Anterior cingulate cortex (tissue), 58 donors: ENCODE measurements around the gene OR10G7.
A peak's percentile ranks its signal among the peaks of the same experiment; 100 is the strongest.

Source experiments
- DNase-seq, 58 donors: peaks; one replicate each; lab custom pipeline; 2025; lab: John Stamatoyannopoulos, UW

OR10G7 gene, protein sequence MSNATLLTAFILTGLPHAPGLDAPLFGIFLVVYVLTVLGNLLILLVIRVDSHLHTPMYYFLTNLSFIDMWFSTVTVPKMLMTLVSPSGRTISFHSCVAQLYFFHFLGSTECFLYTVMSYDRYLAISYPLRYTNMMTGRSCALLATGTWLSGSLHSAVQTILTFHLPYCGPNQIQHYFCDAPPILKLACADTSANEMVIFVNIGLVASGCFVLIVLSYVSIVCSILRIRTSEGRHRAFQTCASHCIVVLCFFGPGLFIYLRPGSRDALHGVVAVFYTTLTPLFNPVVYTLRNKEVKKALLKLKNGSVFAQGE

DNA sequence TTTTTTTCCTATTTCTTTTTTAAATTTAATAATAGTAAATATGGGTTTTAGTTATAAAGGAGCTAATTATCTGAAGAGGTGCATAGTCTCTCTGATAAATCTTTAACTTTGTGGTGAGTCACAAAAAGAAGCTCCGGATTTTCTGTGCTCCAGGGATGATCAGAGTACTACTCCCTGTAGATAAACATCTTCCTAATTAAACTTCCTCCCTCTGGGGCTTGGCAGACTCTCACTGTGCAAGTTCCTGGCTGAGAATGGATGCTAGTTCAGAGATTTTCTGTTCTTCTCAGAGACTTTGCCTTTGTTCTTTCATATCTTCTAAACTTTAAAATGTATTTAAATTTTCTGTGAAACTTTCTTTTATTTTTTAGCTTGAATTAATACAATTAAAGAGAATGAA lies at the start of gene OR10G7:
TSS of gene OR10G7 (minus strand) at position 72 of the 400 bp plus-strand sequence. CDS start 2,324 bp downstream, outside the sequence.
- no peak for DNase-seq

DNA sequence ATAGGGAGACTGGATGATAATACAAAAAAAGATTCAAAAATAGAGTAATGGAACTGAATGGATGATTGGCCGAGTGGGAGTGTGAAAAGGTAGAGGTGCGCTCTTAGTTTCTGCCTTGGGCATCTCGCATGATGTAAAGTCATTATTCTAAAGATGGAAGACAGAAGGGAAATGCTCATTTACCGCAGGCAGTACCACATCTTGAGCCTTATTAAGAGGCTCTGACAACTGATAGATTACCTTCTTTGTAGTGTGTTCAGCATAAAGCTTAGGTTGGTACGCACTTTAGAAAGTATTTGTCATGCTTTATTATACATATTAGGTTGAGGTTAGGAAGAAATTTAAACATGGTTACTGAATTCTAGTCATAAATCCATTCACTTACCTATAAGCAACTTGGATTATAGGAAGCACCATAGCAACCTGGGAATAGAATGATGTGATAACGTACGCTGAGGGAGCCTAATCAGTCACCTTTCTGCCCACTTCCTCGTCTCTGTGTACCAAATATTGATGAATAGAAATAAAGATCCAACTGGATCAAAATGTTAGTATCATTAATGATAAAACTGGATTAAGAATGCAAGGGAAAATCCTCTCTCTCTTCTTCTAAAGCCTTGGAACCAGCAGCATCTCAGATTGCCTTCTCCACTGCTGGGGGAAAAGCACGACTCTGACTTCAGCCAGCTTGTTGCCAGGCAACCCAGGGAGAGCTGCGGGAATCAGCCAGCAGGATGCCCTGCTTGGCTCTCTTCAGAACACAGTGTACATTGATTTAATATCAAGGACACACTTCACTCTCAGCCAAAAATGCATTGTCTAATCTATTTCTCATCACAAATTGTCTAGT lies 45.1 kb upstream of the OR10G7 start:
- DNase-seq = peak in 43 of 58 donors; percentile 11 to 84 (median 56)

DNA sequence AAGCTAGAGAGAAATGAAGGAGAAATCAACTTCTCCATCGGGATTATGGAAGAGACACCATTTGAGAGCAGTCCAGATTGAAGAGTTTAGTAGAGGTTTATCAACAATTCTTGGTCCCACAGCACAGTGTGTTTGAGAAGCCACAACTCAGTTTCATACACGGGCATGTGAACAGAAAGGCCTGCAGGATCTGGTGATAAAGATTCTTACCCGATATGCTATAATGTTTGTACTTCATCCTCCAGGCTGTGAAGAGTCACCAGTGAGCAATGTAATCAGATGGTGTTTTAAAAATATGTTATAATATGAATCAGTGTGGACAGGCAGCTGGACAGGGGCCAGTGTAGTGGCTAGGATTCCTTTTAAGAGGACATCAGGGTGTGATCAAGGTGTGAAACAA lies 44.5 kb upstream of the OR10G7 start:
- no peak for DNase-seq

DNA sequence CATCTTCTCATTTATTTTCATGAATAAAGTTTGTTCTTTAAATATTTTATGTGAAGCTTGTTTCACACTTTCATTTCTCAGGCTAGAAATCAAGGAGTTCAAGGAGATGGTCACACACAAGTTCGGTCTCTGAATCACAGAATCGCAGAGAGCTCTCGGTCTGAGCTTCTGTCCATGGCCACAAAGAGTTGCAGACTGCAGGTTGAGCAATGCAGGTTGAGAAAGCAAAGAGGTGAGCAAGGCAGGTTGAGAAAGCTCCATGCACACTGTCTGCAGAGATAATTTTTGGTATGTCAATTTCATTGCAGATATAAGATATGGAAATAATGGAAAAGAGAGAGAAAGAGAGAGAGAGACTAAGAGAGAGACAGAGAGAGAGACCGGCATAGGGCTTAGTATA lies 41.2 kb upstream of the OR10G7 start:
- DNase-seq = no peak

DNA sequence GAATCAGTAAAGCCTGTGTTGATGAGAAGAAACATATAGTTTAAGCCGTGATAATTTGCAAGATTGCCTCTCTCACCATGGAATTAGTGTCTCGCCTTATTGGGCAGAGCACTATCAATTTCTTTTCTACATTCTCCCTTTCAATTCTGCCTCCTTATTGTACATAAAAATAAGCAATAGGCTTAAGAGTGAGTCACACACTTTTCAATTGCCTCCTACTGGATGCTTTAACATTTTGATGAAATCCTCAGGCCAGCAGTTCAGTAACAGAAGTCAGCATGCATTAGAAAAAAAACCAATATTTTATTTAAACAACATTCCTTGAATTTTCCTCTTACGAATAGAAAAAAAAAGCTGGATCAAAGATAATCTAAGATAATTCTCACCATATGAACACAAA lies 40.4 kb upstream of the OR10G7 start:
- no peak for DNase-seq

DNA sequence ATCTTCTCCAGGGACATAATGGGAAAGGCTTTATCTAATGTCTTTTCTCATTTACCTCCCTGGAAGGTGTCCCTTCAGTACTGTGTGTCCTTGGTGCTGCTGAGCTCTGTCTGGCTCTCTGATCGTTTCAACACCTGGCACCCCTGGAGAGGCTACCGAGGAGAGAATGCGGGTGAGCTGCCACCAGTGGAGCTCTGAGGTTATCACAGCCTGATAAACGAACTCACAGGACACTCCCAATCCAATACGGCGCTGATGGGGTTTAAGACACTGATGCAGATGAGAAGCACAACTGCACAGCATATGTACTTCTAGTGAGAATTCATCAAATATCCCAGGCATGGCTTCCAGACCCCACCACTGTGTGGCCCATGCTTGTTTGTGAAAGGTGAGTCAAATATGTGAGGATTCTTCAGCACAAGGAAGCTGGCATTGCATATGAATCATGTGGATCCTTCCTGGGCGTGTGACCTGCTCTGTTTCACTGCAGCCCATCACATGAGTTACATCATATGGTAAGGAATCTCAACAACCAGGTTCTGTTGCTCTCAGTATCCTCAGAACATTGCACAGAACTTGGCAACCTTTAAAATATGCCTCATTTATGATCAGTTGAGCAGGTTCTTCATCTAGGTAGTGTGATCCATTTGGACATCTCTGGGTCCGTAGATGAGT lies 39.3 kb upstream of the OR10G7 start:
- no peak for DNase-seq

DNA sequence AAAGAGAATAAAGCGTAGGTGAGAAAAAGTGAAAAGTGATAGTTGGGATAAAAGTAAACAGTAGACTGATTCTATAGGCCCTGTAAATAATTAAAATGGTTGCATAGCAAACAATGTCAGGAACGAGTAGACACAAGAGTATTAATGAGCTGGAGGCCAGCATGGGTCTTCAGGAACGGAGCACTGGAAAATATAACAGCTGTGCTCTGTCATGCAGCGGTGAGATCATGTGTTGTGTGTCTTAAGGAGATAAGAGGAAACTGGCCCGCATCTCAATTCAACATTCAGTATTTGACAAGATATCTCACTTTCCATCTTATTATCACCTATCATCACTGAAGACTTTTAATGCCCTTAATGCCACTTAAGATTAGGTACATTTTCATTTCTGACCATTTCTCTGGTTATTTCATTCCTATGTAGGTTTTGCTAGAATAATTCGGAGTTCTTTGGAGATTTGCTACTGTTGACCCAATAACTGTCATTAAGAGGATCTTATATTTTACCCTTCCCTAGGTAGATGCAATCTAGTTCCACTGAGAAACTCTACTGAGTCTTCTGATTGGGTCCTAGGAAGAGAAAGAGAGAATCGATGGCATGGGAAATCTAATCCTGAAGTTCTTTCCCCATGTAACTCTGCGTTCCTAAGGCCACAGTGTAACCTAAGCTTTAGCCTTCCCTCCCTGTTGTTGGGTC lies 38.7 kb upstream of the OR10G7 start:
- DNase-seq = no peak

DNA sequence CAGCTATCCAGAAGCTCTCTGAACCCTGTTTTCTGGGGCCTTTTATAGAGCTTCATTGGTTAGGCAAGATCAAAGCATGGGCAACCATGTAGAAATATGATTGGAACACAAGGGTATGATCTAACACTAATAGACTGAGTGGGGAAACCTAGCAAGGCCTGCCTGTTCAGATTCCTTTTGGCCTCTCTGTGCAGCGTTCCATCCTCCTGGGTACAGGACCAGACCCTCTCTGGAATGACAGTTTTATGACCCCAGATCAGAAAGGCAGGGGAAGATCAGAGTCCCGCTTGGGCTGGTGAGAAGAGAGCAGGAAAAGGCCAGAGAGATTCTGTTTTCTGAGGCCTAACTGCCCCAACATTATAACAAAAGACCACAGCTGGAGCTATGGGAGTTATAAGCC lies 37.5 kb upstream of the OR10G7 start:
- DNase-seq = no peak

DNA sequence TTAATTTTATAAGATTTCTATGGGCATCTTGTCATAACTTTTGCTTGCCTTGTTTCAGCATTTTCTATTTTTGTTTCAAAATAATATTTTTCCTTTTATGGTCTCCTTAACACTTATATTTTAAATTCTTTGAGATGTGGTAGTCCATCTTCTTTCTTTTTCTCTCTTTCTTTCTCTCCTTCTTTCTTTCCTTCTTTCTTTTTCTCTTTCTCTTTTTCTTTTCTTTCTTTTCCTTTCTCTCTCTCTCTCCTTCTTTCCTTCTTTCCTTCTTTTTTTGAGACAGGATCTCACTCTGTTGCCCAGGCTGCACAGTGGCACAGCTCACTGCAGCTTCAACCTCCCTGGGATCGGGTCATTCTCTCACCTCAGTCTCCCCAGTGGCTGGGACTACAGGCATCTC lies 36.1 kb upstream of the OR10G7 start:
- no peak for DNase-seq

DNA sequence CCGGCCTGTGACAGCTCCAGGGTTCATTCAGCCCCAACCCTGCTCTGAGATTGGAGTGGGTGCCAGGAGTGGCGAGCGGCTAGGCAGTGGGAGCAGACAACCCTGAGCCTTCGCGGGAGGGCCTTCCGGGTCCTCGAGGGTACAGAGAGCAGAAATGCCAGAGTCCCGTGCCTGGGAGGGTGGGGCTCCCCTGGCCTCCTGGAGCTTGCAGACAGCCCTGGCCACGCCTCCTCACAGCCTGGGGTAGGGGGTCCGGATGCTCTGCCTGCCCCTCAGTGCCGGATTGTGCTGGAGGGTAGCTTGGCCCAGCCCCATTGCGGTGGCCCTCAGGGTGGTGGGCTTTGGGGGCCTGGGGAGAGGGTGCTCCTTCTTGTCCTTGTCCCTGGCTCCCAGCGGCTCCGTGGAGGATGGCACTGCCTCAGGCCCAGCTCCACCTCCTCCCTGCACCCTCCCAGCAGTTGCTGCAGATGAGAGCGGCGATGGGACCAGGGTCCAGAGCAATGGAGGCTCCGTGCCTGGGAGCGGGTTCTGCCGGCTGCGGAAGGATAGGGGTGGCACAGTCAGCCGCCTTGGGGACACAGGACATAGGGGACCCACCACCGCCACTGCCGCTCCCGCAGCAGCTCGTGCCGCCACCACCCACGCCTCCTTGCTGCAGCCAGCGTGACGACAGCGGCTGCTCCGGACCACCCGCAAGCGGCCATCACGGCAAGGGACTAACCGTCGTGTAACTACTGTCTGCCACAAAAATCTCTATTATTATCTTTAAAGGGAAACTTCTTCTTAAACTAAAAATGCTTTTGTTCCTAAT lies 34.9 kb upstream of the OR10G7 start:
- DNase-seq = peak in 39 of 58 donors; percentile 13 to 79 (median 52)

DNA sequence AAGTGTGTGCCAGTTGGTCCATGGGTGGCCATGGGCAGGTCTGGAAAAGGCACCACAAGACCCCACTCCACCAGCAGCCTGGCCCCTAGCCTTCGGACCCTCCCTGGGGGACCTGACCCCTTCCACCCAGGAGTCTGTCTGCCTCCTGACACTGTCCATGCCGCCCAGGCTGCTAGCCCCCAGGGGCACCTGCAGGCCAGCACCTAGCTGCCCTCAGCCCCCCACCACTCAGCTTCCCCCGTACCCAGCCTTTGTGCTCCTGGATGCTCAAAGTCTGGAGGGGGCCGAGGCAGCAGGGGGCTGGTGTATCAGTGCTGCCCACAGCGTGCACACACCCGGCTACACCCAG lies 34.3 kb upstream of the OR10G7 start:
- no peak for DNase-seq

DNA sequence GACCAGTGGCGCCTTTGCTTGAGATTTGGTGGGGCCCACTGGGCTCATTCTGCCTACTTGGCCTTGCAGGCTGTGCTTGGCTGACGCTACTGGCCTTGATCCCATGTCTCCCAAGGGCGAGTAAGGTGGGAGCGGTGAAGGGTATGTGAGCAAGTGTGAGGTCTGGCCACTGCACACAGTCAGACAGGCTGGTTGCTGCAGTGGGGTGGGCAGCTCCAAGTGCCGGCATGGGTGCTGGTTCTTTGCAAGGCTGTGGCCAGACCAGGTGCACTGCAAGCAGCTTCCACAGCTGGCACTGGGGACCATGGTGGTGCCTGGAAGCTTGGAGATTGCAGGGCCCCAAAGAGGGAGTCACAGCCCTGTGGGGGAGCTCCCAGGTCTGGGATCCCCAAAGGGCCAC lies 33.4 kb upstream of the OR10G7 start:
- no peak for DNase-seq

DNA sequence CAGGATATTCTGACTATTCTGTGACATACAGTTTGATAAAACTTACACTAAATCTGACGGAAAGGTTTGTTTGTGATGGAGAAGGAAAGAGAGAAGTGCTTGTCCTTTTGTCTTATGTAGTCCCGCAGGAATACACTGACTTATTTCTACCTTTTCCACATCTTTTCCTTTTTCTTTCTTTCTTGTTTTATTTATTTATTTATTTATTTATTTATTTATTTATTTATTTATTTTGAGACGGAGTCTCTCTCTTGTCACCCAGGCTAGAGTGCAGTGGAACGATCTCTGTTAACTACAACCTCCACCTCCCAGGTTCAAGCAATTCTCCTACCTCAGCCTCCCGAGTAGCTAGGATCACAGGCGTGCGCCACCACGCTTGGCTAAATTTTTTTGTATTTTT lies 31.0 kb upstream of the OR10G7 start:
- no peak for DNase-seq

DNA sequence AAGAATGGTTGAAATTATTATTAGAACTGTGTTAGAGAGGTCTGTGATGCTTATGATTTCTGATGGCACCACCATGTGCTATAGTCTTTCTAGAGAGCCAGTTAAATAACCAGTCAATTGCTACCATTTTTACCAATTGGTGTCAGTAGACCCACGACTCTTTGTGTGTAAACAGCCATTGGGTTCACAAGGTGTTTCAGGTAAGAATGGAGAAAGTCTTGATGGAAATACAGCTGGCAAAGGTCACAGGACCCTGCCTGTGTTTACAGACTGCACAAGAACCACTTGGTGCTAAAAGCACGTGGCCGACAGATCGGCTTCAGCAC lies 30.5 kb upstream of the OR10G7 start:
- DNase-seq = no peak

DNA sequence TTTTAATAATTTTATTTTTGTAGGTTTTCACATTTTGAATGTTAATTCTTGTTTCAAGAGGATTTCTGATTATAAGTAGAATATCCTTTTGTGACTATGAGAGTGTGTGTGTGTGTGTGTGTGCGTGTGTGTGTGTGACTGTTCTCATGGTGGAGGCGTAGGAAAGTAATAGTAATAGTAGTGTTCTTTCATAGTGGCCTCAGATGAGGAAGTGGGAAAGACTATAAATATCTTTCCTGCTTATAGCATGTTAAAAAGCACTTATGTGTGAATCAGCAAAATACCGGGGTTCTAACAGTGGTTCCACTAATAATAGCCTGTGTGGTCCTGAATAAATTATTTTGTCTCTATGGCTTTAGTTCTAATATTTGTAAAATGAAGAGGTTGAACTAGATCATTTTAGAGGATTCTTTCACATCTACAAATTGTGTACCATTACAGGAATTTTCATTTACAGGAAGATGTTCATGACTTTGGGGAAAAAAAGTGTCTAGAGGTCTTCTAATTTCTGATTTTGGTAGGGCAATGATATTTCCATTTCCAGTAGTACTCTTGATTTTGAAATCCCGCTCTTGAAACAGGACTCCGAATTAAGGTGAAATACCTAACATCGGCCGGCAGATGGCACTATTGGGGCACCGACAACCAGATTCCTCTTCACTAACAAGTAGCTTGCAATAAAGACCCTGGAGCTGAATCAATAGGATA lies 29.9 kb upstream of the OR10G7 start:
- DNase-seq = peak in 48 of 58 donors; percentile 13 to 80 (median 48)

DNA sequence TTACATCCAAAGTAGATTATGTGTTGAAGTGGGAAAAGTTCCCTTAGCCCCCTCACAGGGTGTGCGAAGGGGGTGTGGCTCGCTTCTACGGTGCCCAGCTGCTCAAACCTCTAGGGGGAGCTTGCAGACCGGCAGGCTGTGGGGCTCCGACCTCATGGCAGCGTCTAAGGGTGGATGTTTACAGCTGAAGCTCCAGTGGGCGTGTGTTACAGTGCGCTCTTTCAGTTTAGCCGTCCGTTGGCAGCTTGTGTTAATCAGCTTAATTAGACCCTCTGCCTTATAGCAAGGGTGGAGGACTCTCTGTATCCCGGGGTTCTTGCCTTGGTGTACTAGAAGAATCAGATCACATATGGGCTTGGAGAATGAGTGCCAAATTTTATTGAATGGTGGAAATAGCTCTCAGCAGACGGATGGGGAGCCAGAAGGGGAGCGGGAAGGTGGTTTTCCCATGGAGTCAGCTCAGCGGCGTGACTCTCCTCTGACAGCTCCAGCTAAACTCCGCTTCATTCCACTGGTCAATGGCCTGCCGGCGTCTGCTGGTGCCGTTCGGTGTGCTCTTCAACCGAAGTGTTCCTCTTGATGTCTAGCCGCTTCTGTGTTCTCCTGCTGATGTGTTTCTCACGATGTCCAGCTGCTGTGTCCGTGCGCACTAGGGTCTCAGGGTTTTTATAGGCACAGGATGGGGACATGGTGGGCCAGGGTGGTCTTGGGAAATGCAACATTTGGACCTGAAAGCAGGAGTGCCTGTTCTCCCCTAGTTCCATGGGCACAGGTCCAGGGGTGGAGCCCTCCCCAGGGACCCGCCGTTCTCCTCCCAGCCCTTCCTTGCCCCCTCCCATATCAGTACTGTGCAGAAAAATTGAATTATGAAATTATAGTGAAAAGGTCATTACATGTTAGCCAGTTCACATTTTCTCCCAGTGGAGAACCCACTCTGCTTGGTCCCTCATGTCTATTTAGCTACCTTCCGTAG lies 28.6 kb upstream of the OR10G7 start:
- DNase-seq = peak in 24 of 58 donors; percentile 7 to 61 (median 28)

DNA sequence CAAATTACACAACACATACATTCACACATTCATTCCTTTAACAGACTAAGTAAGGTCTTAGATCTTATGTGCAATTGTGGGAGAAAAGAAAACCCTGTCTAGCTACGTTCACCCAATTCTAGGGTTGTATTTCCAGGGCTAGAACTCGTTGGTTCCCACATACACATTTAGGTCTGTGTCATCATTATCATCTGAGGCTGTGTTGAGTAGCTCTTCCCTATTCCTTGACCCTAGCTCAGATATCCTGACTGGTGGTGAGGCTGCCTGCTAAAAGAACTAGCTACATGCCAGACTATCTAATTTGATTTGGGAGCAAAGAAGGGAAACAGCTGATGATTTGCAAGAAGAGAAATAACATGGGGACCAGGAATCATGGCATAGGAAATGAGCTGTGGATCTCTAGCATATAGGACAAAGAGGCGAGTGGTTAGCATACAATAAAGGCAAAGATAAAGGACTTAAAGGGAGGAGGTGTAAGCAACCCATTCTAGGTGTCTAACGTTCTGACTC lies 27.5 kb upstream of the OR10G7 start:
- DNase-seq = no peak

DNA sequence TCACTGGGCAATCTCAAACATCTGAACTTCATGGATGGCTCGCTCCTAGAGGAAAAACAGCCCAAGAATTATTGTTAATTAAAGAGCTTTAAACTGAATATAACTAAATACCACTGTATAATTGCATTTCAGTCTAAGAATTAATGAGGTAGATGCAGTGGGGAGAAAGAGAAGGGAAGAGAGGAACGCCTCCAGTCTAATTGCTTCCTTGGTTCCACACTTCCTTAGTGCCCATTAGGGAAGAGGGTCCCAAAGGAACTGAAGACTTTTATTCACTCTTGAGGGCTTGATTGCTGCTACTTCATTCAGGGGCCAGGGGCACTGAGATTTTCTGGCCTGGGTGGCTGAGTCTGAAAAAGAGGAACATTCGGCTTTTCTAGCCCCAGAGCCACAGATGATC lies 11.8 kb upstream of the OR10G7 start:
- no peak for DNase-seq
